Activated CD4-positive, alpha-beta T cell treated with anti-CD3 and anti-CD28 coated beads for 24 hours (primary cell): ENCODE data around the gene FOSL1.

Experiments
- DNase-seq, 2 donors: peaks; one replicate each; pipeline ENCODE4 v3.0.0-alpha.2; 2020; ENCODE audit warnings: low read depth in 2 of 2

FOSL1 gene

GRCh38 chr11:65863889-65864705, 36.1 kb downstream of the FOSL1 start:
- no peak for DNase-seq

GRCh38 chr11:65862941-65863888, 37.0 kb downstream of the FOSL1 start:
- DNase-seq, result no peak

GRCh38 chr11:65862191-65862735, 37.9 kb downstream of the FOSL1 start:
- no peak for DNase-seq

DNA sequence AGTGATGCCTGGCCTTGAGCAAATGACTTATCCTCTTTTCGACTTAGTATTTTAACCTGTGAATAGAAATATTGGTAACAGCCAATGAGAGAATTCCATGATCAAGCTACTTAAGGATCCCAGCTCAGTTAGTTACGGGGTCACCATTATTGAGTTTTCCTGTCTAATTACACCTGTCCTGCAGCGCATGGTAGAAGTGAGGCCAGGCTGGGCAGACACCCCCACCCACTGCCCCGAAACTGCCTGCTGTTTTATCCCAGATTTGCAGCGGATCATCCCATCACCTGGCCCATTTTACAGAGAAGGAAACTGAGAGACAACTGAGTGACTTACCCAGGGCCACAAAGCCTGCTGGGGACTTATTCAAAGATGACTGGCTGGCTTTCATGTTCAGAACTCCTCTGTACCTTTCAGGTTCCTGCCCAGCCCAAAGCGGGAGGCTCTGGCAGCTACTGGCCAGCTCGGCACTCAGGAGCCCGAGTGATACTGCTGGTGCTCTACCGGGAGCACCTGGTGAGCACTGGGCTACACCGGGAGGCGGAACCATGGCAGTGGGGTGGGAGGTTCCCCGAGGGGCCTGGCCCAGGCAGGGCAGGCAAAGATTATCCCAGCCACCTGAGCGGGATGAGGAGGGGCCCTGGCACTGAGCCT, 38.5 kb downstream of the FOSL1 start:
- no peak for DNase-seq

- no peak for DNase-seq
Observed at GRCh38 chr11:65861165-65861505, 39.1 kb downstream of the FOSL1 start.

DNA sequence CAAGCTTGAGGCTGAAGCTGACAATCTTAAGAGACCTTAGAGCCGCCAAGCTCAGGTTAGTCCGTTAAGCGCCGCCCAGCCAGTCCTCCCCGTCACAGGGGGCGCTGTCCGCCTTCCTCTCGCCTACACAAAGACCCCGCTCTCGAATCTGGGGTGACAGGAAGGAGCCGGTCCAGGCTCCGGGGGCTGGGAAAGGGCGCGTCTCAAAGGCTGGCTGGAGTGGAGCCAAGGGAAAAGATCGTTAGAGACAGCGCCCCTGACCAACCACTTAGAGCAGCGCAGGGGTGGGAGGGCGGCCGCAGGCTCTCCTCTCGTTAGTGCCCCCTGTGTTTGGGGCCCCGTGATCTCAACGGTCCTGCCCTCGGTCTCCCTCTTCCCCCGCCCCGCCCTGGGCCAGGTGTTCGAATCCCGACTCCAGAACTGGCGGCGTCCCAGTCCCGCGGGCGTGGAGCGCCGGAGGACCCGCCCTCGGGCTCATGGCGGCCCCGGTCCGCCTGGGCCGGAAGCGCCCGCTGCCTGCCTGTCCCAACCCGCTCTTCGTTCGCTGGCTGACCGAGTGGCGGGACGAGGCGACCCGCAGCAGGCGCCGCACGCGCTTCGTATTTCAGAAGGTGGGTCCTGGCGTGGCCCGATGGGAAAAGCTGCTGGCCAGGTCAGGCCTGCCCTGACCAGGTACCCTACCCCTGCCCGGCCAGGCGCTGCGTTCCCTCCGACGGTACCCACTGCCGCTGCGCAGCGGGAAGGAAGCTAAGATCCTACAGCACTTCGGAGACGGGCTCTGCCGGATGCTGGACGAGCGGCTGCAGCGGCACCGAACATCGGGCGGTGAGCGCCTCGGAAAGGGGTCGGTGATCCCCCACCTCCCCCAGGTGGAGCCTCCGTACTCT, 39.7 kb downstream of the FOSL1 start, which contains the start of gene MUS81:
Gene MUS81 (plus strand): TSS at position 156 of the 887 bp plus-strand sequence. CDS start 321 bp downstream, at position 477.
- DNase-seq, result peak; percentile 92 to 95

GRCh38 chr11:65859812-65860277, 40.3 kb downstream of the FOSL1 start:
- no peak for DNase-seq

GRCh38 chr11:65859095-65859811, 40.9 kb downstream of the FOSL1 start:
- peak; percentile 93 to 99 for DNase-seq

DNA sequence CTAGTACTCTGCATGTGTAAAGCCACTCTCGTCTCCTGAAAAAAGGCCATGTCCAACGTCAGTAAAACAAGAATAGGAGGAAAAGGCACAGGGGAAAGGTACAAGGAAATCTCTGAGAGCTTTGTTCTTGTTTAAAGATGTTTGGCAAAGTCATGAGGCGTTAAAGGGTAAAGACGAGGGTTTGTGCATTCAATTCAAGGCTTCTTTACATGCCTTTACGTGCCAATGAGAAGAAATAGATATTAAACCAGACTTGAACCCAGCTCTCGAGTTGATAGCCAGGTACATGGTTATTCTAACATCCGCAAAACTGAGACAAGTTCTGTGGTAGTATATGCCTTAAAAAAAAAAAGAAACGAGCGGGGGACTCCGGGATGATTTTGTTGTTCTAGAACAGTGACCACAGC, 41.5 kb downstream of the FOSL1 start:
- DNase-seq, result no peak

GRCh38 chr11:65857853-65858680, 42.1 kb downstream of the FOSL1 start, which contains the start of gene CFL1:
Gene CFL1 (minus strand): TSS chr11:65858180. CDS start chr11:65858099, 81 bp downstream.
- peak; percentile 94 to 96 for DNase-seq

DNA sequence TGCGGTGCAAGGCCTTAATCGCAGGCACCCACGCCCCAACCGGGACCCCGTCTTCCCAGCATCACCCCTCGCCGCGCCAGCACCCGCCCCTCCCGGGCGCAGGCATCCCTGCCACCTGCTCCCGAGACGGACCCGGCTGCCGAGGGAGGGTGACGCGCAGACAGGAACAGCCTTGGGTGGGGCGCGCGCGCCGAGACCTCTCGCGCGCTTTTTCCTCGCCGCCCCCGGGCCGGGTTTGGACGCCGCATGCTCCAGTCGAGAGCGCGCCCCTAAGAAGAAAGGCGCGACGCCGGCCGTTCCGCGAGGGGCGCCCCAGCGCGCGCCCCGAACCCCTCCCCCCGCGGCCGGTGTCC, 42.7 kb downstream of the FOSL1 start:
- peak in 1 of 2 donors; percentile 40 for DNase-seq

GRCh38 chr11:65856689-65857499, 43.3 kb downstream of the FOSL1 start:
- peak; percentile 73 to 74 for DNase-seq

- no peak for DNase-seq
Observed at GRCh38 chr11:65855927-65856363, 44.2 kb downstream of the FOSL1 start.

DNA sequence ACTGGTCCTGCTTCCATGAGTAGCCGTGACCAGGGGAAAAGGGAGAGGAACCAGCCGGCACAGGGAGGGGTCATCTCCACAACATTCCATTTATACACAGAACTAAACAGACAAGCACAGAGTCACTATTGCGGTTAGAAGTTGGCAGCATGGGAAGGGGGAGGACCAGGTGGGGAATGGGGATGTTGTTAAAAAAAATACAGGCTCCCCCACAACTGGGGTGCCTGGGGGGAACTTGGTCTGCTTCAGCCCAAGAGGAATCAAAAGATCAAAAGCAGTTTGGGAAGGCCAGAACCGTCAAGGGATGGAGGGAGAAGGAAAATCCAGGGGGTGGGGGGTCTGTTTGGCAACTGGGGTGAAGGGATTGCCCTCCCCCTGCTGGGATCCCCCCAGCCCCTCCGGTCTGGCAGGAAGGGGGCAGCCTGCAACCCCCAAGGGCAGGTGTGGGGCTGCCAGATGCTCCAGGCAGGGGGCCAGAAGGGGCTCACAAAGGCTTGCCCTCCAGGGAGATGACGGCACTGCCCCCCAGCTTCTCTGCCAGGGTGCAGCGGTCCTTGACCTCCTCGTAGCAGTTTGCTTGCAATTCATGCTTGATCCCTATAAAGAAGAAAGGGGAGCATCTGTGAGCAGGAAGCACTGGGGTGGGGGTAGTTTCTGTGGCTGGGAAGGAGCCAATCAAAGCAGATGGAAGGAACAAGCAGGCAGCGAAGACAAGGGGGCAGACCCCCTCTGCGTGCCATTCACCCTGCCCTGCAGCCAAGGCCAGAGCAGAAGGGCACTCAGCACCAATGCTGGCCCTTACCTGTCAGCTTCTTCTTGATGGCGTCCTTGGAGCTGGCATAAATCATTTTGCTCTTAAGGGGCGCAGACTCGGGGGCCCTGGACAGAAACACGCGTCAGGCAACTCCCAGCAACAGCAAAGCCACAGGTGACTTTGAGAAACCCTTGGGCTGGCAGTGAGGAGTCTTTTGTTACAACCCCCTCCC, 45.0 kb downstream of the FOSL1 start:
- DNase-seq, result no peak

DNA sequence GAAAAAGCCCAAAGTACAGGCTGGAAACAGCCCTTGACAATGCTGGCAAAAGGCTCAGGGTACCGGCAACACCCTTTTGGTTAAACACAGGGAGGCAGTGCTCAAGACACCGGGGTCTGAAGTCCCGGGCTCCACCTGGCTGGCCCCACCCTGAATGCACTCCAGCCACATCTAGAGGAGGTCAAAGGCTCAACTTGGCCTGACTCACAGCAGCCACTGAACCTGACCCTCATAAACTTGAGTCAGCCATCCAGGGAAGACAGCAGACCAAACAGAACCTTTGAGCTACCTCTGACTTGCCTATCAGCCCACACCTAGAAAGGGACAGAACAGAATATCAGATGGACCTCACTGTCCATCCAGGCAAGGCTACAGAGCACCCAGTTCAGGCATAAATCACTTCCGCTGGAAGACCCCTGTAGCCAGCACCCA, 46.0 kb downstream of the FOSL1 start:
- DNase-seq, result no peak

DNA sequence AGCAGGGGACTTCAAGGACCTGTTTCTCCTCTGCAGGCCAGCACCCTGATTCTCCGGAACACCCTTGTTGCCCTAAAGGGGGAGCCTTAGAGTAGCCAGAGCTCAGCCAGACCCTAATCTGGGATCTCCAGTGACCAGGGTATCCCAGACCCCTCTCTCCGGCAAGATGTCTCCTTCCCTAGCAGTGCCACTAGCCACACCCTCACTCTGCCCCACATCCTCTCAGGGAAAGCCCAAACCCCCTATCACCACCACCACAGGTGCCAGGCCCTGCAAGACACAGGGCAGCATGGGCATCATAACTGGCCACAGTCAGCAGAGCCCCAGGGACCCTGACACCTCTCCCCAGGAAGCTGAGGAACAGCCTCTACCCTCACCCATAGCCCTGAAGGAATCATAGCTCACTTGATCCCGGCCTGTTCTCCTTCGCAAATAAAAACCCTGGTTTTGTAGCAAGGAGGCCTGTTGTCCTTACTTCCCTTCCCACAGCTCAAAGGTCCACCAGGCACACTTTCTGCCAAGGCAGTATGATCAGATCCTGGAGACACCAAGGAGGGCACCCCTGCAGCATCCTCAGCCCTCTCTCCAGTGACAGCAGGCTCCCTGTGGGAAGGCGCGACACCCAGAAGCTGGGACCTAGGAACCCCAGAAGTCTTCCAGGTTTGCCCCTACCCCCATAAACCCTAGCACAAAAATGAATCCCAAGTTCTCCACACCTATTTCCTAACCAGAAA, 46.8 kb downstream of the FOSL1 start:
- DNase-seq, result no peak
